ENCODE results near the gene IFITM10. TPM values are rescaled to one million over a fixed set of nuclear protein-coding genes. Genes with fewer than 3 reads are reported as not detected.

The IFITM10 gene
- total RNA-seq, 1 experiment from 2014 or later: 0.59 TPM

GRCh38 chr11:1786466-1786865 lies 36.1 kb upstream of the IFITM10 start:
- H3K23ac ChIP-seq (ENCODE audit: insufficient read length, low read depth, low read length): no peak overlapping the region
- no peaks in the 10 kb centered on the region for H3K27me3 ChIP-seq (ENCODE audit: insufficient read depth, low read length)
- no peaks in the 10 kb centered on the region for H3K4me1 ChIP-seq (ENCODE audit: insufficient read depth, low read length)
- no peak overlapping the region for H2BK120ac ChIP-seq (ENCODE audit: low read depth, low read length, poor library complexity, severe bottlenecking)
- DNase-seq: no peak
- H3K56ac ChIP-seq (ENCODE audit: insufficient read length, low read depth, low read length): no peak overlapping the region
- H4K8ac ChIP-seq (replicated peaks; ENCODE audit: insufficient read length, low read depth, low read length): no peak overlapping the region
- Mint-ChIP-seq H3K36me3 (ENCODE audit: insufficient read depth in 1 of 3, low read depth in 3 of 3) (peaks cover 0 to 4% (median 0%) of the 10 kb centered on the region in 3 experiments; a peak in 2 of 7 replicates), H3K9me3 (peaks cover 0 to 11% of the 10 kb centered on the region in 2 experiments; a peak in 3 of 5 replicates), H3K27me3 (ENCODE audit: low read depth) (peaks cover 47% of the 10 kb centered on the region), H3K4me3 (no peak overlapping the region), H3K4me1 (peaks cover 20 to 26% of the 10 kb centered on the region in 2 experiments), H3K27ac (no peak overlapping the region)
- H2BK12ac ChIP-seq (ENCODE audit: insufficient read length, low read depth, low read length): no peak overlapping the region
- no peak overlapping the region for H3K4ac ChIP-seq (ENCODE audit: low read depth, low read length)
- no peak overlapping the region for H3T11ph ChIP-seq (ENCODE audit: low read length)
- no peaks in the 10 kb centered on the region for H4K20me1 ChIP-seq (ENCODE audit: control insufficient read depth, insufficient read depth, insufficient read length)
- no peak overlapping the region for H2BK15ac ChIP-seq (ENCODE audit: low read depth, low read length)
- H2AFZ ChIP-seq (ENCODE audit: low read length): no peak overlapping the region
- no peak overlapping the region for H4K91ac ChIP-seq (ENCODE audit: insufficient read length, low read depth, low read length)
- H3K23me2 ChIP-seq (ENCODE audit: insufficient read length, low read depth, low read length, poor library complexity, severe bottlenecking): no peaks in the 10 kb centered on the region
- no peaks in the 10 kb centered on the region for H3K9me3 ChIP-seq (ENCODE audit: control insufficient read depth, low read depth, low read length)
- no peak overlapping the region for H3K9ac ChIP-seq (ENCODE audit: extremely low read depth, insufficient read length, low read length)
- H2AK5ac ChIP-seq (ENCODE audit: insufficient read length, low read length): no peak overlapping the region
- H3K27ac ChIP-seq (ENCODE audit: insufficient read length, low read depth, low read length): no peak overlapping the region
- no peaks in the 10 kb centered on the region for H3K79me1 ChIP-seq (ENCODE audit: insufficient read depth, low read depth, low read length, poor library complexity, severe bottlenecking)
- H3K4me2 ChIP-seq (ENCODE audit: insufficient read depth, insufficient read length, low read length): no peak overlapping the region
- no peaks in the 10 kb centered on the region for H3K79me2 ChIP-seq (ENCODE audit: insufficient read depth, low read length)
- no peak overlapping the region for H3K14ac ChIP-seq (ENCODE audit: insufficient read depth, low read length)
- no peak overlapping the region for H2BK20ac ChIP-seq (ENCODE audit: low read depth, low read length, poor library complexity, severe bottlenecking)
- H4K5ac ChIP-seq (ENCODE audit: insufficient read length, low read depth, low read length): no peak overlapping the region
- TF ChIP-seq CTCF (conservative IDR thresholded peaks at IDR 0.05): no peak
- no CpG with 5 or more reads among the region's 4 CpGs for WGBS (ENCODE audit: extremely low coverage, insufficient read length, low lambda C conversion rate)
- H2BK5ac ChIP-seq (ENCODE audit: insufficient read length, low read length): no peak overlapping the region
- H3K18ac ChIP-seq (ENCODE audit: insufficient read length, low read depth, low read length): no peak overlapping the region

Data from H9 (cell line).